ENCODE measurements around the gene NOP56. TPM values are rescaled to one million over a fixed set of nuclear protein-coding genes. Genes with fewer than 3 reads are reported as not detected.

Gene NOP56
- total and polyA plus RNA-seq, 9 of the 15 experiments (the other 6 are each of a cell fraction or from before 2014, with no cell fraction given): 295 to 697 (median 439) TPM

- TF ChIP-seq, protein P1, sequence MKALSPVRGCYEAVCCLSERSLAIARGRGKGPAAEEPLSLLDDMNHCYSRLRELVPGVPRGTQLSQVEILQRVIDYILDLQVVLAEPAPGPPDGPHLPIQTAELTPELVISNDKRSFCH (CRISPR knock-in tag; IDR thresholded peaks at IDR 0.05): no peak
- TF ChIP-seq, protein P1 (tag; IDR thresholded peaks at IDR 0.05): 0 out of 2 replicates have a peak, but pooled peaks have one; percentile 7
- no peak for TF ChIP-seq GTF2B (IDR thresholded peaks at IDR 0.05; ENCODE audit: extremely low read depth, insufficient read length)
- TF ChIP-seq, protein P2, sequence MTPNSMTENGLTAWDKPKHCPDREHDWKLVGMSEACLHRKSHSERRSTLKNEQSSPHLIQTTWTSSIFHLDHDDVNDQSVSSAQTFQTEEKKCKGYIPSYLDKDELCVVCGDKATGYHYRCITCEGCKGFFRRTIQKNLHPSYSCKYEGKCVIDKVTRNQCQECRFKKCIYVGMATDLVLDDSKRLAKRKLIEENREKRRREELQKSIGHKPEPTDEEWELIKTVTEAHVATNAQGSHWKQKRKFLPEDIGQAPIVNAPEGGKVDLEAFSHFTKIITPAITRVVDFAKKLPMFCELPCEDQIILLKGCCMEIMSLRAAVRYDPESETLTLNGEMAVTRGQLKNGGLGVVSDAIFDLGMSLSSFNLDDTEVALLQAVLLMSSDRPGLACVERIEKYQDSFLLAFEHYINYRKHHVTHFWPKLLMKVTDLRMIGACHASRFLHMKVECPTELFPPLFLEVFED (CRISPR knock-in tag; conservative IDR thresholded peaks at IDR 0.05): no peak
- peak; percentile 87 for TF ChIP-seq FUS (optimal IDR thresholded peaks at IDR 0.05; ENCODE audit: low read depth, low read length)
- no peak for TF ChIP-seq ZFP36 (IDR thresholded peaks at IDR 0.05; ENCODE audit: low read depth, low read length, partially characterized antibody)
- no peak for TF ChIP-seq ZNF655 (CRISPR knock-in tag; IDR thresholded peaks at IDR 0.05)
- TF ChIP-seq TCF7L2 (IDR thresholded peaks at IDR 0.05; ENCODE audit: low read depth, low read length): peak; percentile 93
- no peak for TF ChIP-seq ZNF408 (CRISPR knock-in tag; IDR thresholded peaks at IDR 0.05; ENCODE audit: low read depth)
- no peak for TF ChIP-seq HDGF (IDR thresholded peaks at IDR 0.05)
- no peak for TF ChIP-seq ZBTB34 (CRISPR knock-in tag; IDR thresholded peaks at IDR 0.05)
- no peak for TF ChIP-seq ETS2 (tag; IDR thresholded peaks at IDR 0.05; ENCODE audit: borderline replicate concordance, poor library complexity, severe bottlenecking)
- peak; percentile 85 for TF ChIP-seq POLR2H (tag; IDR thresholded peaks at IDR 0.05; ENCODE audit: low read depth)
- TF ChIP-seq ZKSCAN8 (CRISPR knock-in tag; IDR thresholded peaks at IDR 0.05): no peak
- peak; percentile 95 for TF ChIP-seq ARID4B (CRISPR knock-in tag; IDR thresholded peaks at IDR 0.05)
- no peak for TF ChIP-seq ZNF165 (CRISPR knock-in tag; IDR thresholded peaks at IDR 0.05; ENCODE audit: borderline replicate concordance)
Measured at GRCh38 chr20:2651772-2652723, at the start of gene NOP56 (continued).

Data from K562 (cell line).